ENCODE results near the gene NRGN. TPM values are rescaled to one million over a fixed set of nuclear protein-coding genes. Genes with fewer than 3 reads are reported as not detected.

Gene NRGN
- total and polyA plus RNA-seq, 4 donors = 0.51 to 1.7 (median 1.6) TPM; not detected in 1

GRCh38 chr11:124745270-124745834 lies 5.6 kb downstream of the NRGN start:
- no peaks in the 10 kb centered on the region for H3K9me3 ChIP-seq (ENCODE audit: control insufficient read depth in 4 of 4, low read length in 3 of 4)
- WGBS = 28% methylated on average over 44 of the region's 44 CpGs
- peaks cover 9 to 16% (median 11%) of the 10 kb centered on the region in 4 donors for H3K4me1 ChIP-seq (ENCODE audit: control insufficient read depth in 4 of 4, insufficient read depth in 4 of 4, low read length in 3 of 4)
- no peak overlapping the region for H3K27ac ChIP-seq (ENCODE audit: low read depth in 1 of 2, low read length in 2 of 2)
- H3K4me3 ChIP-seq (ENCODE audit: low read depth in 1 of 3, low read length in 3 of 3) = peak overlapping the region in 1 of 3 donors; percentile 43
- peaks cover 0 to 10% (median under 1%) of the 10 kb centered on the region in 4 donors for H3K27me3 ChIP-seq (ENCODE audit: control insufficient read depth in 4 of 4, insufficient read depth in 4 of 4, low read length in 3 of 4)
- no peak for DNase-seq (ENCODE audit: low spot score)
- no peak for TF ChIP-seq YY1 (IDR thresholded peaks at IDR 0.05)
- TF ChIP-seq SP1 (IDR thresholded peaks at IDR 0.05) = no peak
- no peak for TF ChIP-seq CTCF (IDR thresholded peaks at IDR 0.05; ENCODE audit: low read depth, low read length, missing input control)
- TF ChIP-seq NR2F2 (IDR thresholded peaks at IDR 0.05) = no peak
- TF ChIP-seq EGR1 (IDR thresholded peaks at IDR 0.05; ENCODE audit: low read depth in 2 of 2) = no peak
- TF ChIP-seq RAD21 (IDR thresholded peaks at IDR 0.05) = no peak
- no peak for TF ChIP-seq GABPA (IDR thresholded peaks at IDR 0.05 in 1 of 2, conservative IDR thresholded peaks at IDR 0.05 in 1 of 2)
- TF ChIP-seq RXRA (IDR thresholded peaks at IDR 0.05) = no peak
- no peak for TF ChIP-seq FOXA2 (IDR thresholded peaks at IDR 0.05)
- TF ChIP-seq ATF3 (IDR thresholded peaks at IDR 0.05) = no peak
- no peak for TF ChIP-seq TAF1 (conservative IDR thresholded peaks at IDR 0.05)
- TF ChIP-seq FOXA1 (IDR thresholded peaks at IDR 0.05) = no peak
- no peak for TF ChIP-seq HNF4G (IDR thresholded peaks at IDR 0.05)
- TF ChIP-seq JUND (IDR thresholded peaks at IDR 0.05) = no peak
- no peak for TF ChIP-seq HNF4A (conservative IDR thresholded peaks at IDR 0.05)
- TF ChIP-seq ZBTB33 (IDR thresholded peaks at IDR 0.05) = no peak
- no peak for TF ChIP-seq REST (IDR thresholded peaks at IDR 0.05)
- TF ChIP-seq MAX (IDR thresholded peaks at IDR 0.05) = no peak
- no peaks in the 10 kb centered on the region for H3K36me3 ChIP-seq (ENCODE audit: control insufficient read depth in 4 of 4, insufficient read depth in 3 of 4, low read depth in 1 of 4, low read length in 3 of 4)
- no peak overlapping the region for H3K9ac ChIP-seq (ENCODE audit: low read depth in 1 of 2, low read length in 2 of 2)

Data from liver (tissue), 9 donors.